Measurements from ENCODE around the gene GLS. TPM values are rescaled to one million over a fixed set of nuclear protein-coding genes. Genes with fewer than 3 reads are reported as not detected.

The GLS gene
- total and polyA plus RNA-seq, 2 donors (not counting 1 experiment from before 2014, with no cell fraction given) = 32.5 to 195 TPM

DNA sequence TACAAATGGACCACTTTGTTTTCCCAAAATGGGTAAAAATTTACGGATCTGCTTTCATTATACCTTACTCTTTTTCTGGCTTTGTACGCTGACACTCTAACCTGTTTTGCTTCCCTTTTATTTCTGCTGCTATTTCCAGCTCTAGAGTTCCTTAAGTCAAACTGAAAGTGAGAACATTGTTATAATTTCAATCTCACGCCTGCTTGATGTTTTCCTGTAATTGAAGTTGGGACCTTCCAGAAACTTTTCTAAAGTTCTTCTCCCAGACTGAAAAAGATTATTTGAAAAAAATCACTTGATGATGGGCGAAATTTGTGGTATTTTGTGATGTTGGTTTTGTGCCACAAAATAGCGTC is 1.8 kb downstream of the GLS start:
- H3K4me1 Mint-ChIP-seq = peaks cover 45% of the 10 kb centered on the region
- H3K9ac ChIP-seq (ENCODE audit: low read length) = peak overlapping the region; percentile 85
- no peaks in the 10 kb centered on the region for H3K27me3 ChIP-seq (replicated peaks in 1 of 4; ENCODE audit: control extremely low read depth in 1 of 4, control insufficient read depth in 3 of 4, insufficient read depth in 4 of 4, low read length in 3 of 4)
- H3K27me3 Mint-ChIP-seq = no peaks in the 10 kb centered on the region
- H3K4me2 ChIP-seq (replicated peaks; ENCODE audit: low read depth, low read length, poor library complexity, severe bottlenecking) = peak overlapping the region; percentile 93
- ATAC-seq (ENCODE audit: low read depth) = no peak
- H3K4me3 Mint-ChIP-seq = peak overlapping the region; percentile 96
- peaks cover 43 to 48% of the 10 kb centered on the region in 2 donors for H3K4me1 ChIP-seq (ENCODE audit: control insufficient read depth in 2 of 2, insufficient read depth in 2 of 2, low read length in 2 of 2)
- H3K79me2 ChIP-seq (ENCODE audit: control insufficient read depth, insufficient read depth, low read length) = peaks cover 73% of the 10 kb centered on the region
- H3K27ac Mint-ChIP-seq = peak overlapping the region; percentile 96
- H4K20me1 ChIP-seq (ENCODE audit: control insufficient read depth, insufficient read depth, low read length, poor library complexity, severe bottlenecking) = peaks cover 33% of the 10 kb centered on the region
- H3K27ac ChIP-seq (ENCODE audit: low read length in 2 of 2) = peak overlapping the region; percentile 76 to 87
- no peak for DNase-seq
- no peak for TF ChIP-seq EZH2 (IDR thresholded peaks at IDR 0.05; ENCODE audit: borderline replicate concordance, insufficient read depth, low read depth, low read length, poor library complexity, severe bottlenecking)
- TF ChIP-seq, protein P1, sequence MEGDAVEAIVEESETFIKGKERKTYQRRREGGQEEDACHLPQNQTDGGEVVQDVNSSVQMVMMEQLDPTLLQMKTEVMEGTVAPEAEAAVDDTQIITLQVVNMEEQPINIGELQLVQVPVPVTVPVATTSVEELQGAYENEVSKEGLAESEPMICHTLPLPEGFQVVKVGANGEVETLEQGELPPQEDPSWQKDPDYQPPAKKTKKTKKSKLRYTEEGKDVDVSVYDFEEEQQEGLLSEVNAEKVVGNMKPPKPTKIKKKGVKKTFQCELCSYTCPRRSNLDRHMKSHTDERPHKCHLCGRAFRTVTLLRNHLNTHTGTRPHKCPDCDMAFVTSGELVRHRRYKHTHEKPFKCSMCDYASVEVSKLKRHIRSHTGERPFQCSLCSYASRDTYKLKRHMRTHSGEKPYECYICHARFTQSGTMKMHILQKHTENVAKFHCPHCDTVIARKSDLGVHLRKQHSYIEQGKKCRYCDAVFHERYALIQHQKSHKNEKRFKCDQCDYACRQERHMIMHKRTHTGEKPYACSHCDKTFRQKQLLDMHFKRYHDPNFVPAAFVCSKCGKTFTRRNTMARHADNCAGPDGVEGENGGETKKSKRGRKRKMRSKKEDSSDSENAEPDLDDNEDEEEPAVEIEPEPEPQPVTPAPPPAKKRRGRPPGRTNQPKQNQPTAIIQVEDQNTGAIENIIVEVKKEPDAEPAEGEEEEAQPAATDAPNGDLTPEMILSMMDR (IDR thresholded peaks at IDR 0.05) = no peak
- ChIA-PET POLR2A (interaction anchor here (1.4 to 2.0 kb wide), 2 partner anchors 10 to 138 kb away, joined by 4 to 19 read pairs; no protein-coding TSS in a partner anchor), CTCF (interaction anchor here (1.1 to 3.8 kb wide), 3 partner anchors 9 to 32 kb away, joined by 4 to 24 read pairs (median 8); no protein-coding TSS in a partner anchor)
- peaks cover 0 to 11% of the 10 kb centered on the region in 2 experiments for H3K36me3 ChIP-seq (replicated peaks in 1 of 2; ENCODE audit: control extremely low read depth in 1 of 2, control insufficient read depth in 1 of 2, extremely low read depth in 1 of 2, insufficient read depth in 2 of 2, low read length in 1 of 2)
- peak overlapping the region; percentile 53 for H2AFZ ChIP-seq (ENCODE audit: insufficient read depth, low read depth, low read length, poor library complexity, severe bottlenecking)
- no peaks in the 10 kb centered on the region for H3K9me3 ChIP-seq (ENCODE audit: control extremely low read depth in 1 of 3, control insufficient read depth in 2 of 3, insufficient read depth in 1 of 3, low read length in 2 of 3)
- WGBS (ENCODE audit: insufficient coverage) = no CpG with 5 or more reads among the region's 5 CpGs
- intact Hi-C loops (cut with micrococcal nuclease) = loop anchor here (1.0 to 10.0 kb wide), 11 partner anchors 9 to 1220 kb away; partner anchors contain the start of genes ASNSD1, HIBCH, NAB1 and NEMP2
- H3K9me3 Mint-ChIP-seq (ENCODE audit: insufficient read depth) = no peaks in the 10 kb centered on the region
- H3K4me3 ChIP-seq (ENCODE audit: control extremely low read depth in 1 of 5, extremely low read depth in 1 of 5, insufficient read depth in 1 of 5, low read depth in 2 of 5, low read length in 4 of 5) = peak overlapping the region; percentile 81 to 94 (median 83)

DNA sequence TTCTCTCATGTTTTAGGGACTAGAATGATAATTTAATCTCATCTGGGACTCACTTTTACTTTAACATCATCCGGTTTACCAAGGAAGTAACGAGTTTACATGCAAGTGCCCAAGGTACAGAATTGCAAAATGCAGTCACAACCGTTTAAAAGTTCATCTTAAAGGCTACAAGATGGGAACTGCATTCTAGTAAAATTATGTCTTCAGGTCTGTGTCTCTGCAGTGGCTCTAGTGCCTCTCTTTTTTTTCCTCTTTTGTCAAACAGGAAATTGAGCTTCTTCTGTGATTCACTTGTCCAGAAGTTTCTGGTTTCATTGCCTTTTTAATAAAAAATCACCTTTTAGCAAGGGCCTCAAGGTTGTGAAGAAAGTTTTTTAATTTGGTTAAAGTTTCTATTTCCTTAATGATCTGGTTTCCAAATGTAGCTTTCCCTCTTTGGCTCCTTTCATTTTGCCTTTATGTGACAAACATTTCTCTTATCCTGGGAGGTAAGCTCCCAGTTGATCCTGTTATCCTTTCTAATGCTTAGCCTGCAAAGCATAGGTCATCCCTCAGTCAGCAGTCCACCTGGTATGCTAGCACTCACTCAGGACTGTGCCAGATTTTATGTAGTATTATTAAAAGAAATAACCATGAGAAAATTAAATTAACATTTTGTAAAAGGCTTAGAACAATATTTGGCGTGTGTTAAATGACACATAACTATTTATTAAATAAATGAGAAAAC is 2.4 kb downstream of the GLS start:
- Mint-ChIP-seq H3K27ac (peak overlapping the region; percentile 96), H3K9me3 (ENCODE audit: insufficient read depth) (no peaks in the 10 kb centered on the region), H3K4me1 (peaks cover 48% of the 10 kb centered on the region), H3K4me3 (peak overlapping the region; percentile 96), H3K27me3 (no peaks in the 10 kb centered on the region)
- Histone ChIP-seq H3K9ac (ENCODE audit: low read length) (peak overlapping the region; percentile 85), H3K36me3 (replicated peaks in 1 of 2; ENCODE audit: control extremely low read depth in 1 of 2, control insufficient read depth in 1 of 2, extremely low read depth in 1 of 2, insufficient read depth in 2 of 2, low read length in 1 of 2) (peaks cover 0 to 11% of the 10 kb centered on the region in 2 experiments), H2AFZ (ENCODE audit: insufficient read depth, low read depth, low read length, poor library complexity, severe bottlenecking) (no peak overlapping the region), H3K4me1 (ENCODE audit: control insufficient read depth in 2 of 2, insufficient read depth in 2 of 2, low read length in 2 of 2) (peaks cover 43 to 54% of the 10 kb centered on the region in 2 donors), H3K9me3 (ENCODE audit: control extremely low read depth in 1 of 3, control insufficient read depth in 2 of 3, insufficient read depth in 1 of 3, low read length in 2 of 3) (no peaks in the 10 kb centered on the region), H3K79me2 (ENCODE audit: control insufficient read depth, insufficient read depth, low read length) (peaks cover 76% of the 10 kb centered on the region), H4K20me1 (ENCODE audit: control insufficient read depth, insufficient read depth, low read length, poor library complexity, severe bottlenecking) (peaks cover 33% of the 10 kb centered on the region), H3K4me2 (replicated peaks; ENCODE audit: low read depth, low read length, poor library complexity, severe bottlenecking) (peak overlapping the region; percentile 93), H3K27me3 (replicated peaks in 1 of 4; ENCODE audit: control extremely low read depth in 1 of 4, control insufficient read depth in 3 of 4, insufficient read depth in 4 of 4, low read length in 3 of 4) (no peaks in the 10 kb centered on the region), H3K27ac (ENCODE audit: low read length in 2 of 2) (peak overlapping the region; percentile 76 to 87), H3K4me3 (ENCODE audit: control extremely low read depth in 1 of 5, extremely low read depth in 1 of 5, insufficient read depth in 1 of 5, low read depth in 2 of 5, low read length in 4 of 5) (peak overlapping the region; percentile 81 to 94 (median 83))
- WGBS (ENCODE audit: insufficient coverage) = 0% methylated on average over 2 of the region's 4 CpGs
- TF ChIP-seq EZH2 (IDR thresholded peaks at IDR 0.05; ENCODE audit: borderline replicate concordance, insufficient read depth, low read depth, low read length, poor library complexity, severe bottlenecking) = no peak
- TF ChIP-seq, protein P1 (IDR thresholded peaks at IDR 0.05) = no peak
- ATAC-seq (ENCODE audit: low read depth) (no peak), DNase-seq (peak; percentile 36)
- ChIA-PET CTCF (interaction anchor here (1.1 to 3.8 kb wide), 3 partner anchors 8 to 33 kb away, joined by 4 to 24 read pairs (median 8); no protein-coding TSS in a partner anchor), POLR2A (interaction anchor here (0.9 to 2.0 kb wide), 2 partner anchors 9 to 349 kb away, joined by 3 to 19 read pairs; no protein-coding TSS in a partner anchor)
- intact Hi-C loops (cut with micrococcal nuclease) = loop anchor here (1.0 to 10.0 kb wide), 11 partner anchors 8 to 1221 kb away; partner anchors contain the start of genes ASNSD1, HIBCH, NAB1 and NEMP2
